ENCODE data around the gene GMIP.
"Not testable (repeated sequence)": the region's sequence is repeated elsewhere in the genome, so short reads cannot be mapped to it uniquely, and the experiment has no call there.

The GMIP gene

GRCh38 chr19:19668230-19669012 is 25.0 kb upstream of the GMIP start, which contains the start of gene ZNF101:
Gene ZNF101 (plus strand): TSS chr19:19668839. CDS start chr19:19668964, 125 bp downstream.
- peak within 1 kb of the TSS; percentile 94 for H3K9ac ChIP-seq (ENCODE audit: low read length)
- no peaks in the 10 kb centered on the region for H3K36me3 ChIP-seq (ENCODE audit: control insufficient read depth, insufficient read depth, low read length)
- peak within 1 kb of the TSS; percentile 80 for H3K4me3 ChIP-seq (ENCODE audit: low read length)
- no peaks in the 10 kb centered on the region for H3K9me3 ChIP-seq (ENCODE audit: control insufficient read depth, low read length)
- peaks cover 10% of the 10 kb centered on the region for H3K4me1 ChIP-seq (ENCODE audit: control insufficient read depth, insufficient read depth, low read length)
- no peaks in the 10 kb centered on the region for H3K27me3 ChIP-seq (ENCODE audit: control insufficient read depth, insufficient read depth, low read length)

DNA sequence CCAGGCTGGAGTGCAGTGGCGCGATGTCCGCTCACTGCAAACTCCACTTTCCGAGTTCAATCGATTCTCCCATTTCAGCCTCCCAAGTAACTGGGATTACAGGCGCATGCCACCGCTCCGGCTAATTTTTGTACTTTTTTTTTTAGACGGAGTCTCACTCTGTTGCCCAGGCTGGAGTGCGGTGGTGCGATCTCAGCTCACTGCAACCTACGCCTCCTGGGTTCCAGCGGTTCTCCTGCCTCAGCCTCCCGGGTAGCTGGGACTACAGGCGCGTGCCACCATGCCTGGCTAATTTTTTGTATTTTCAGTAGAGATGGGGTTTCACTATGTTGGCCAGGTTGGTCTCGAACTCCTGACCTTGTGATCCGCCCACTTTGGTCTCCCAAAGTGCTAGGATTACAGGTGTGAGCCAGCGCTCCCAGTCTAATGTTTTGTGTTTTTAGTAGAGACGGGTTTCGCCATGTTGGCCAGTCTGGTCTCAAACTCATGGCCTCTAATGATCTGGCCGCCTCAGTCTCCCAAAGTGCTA is 22.0 kb upstream of the GMIP start:
- H3K36me3 ChIP-seq (ENCODE audit: control insufficient read depth, insufficient read depth, low read length); H3K9ac ChIP-seq (ENCODE audit: low read length); H3K9me3 ChIP-seq (ENCODE audit: control insufficient read depth, low read length); H3K27me3 ChIP-seq (ENCODE audit: control insufficient read depth, insufficient read depth, low read length); H3K4me3 ChIP-seq (ENCODE audit: low read length): not testable (repeated sequence)
- peaks cover 25% of the 10 kb centered on the region for H3K4me1 ChIP-seq (ENCODE audit: control insufficient read depth, insufficient read depth, low read length)

DNA sequence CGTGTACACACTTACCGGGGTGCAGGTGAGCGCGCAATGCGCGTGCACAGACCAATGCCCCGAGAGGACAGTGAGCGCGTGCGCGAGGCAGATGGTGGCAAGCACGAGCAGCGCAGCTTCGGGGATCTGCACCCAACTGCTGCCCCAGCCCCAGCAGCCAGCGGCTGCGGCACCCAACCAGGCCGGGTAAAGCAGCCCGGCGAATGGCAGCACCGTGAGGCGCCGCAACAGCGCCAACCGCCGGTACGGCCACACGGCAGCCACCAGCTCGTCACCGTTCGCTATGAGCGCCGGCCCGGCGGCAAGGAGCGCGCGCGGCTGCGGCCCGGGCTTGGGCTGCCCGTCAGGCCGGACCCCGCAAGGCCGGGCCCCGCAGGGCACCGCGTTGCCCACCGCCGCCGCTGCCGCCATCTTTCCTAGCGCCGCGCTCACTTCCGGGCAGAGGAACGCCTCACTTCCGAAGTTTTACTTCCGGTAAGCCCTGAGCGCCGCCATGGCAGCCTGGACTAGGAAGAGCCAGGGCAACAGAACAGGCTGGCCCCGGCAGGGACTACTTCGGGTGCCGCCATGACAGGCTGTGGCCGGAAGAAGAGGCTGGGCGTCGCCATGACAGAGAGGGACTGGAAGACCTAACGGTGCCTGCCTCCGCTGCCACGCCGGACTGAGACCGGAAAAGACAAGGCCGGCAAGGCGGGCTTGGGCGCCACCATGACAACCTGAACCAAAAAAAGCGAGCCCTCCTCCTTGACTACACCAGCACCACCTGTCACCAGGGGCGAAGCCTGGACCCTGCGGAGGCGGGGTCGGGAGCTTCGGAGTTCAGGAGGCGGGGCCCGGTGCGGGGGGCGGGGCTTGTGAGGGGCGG is 20.0 kb upstream of the GMIP start, which contains the start of gene ATP13A1:
Gene ATP13A1, minus strand, starts transcription at position 421 of the 865 bp plus-strand sequence. Its CDS starts 10 bp downstream, at position 411.
- Histone ChIP-seq H3K9me3 (ENCODE audit: control insufficient read depth, low read length) (no peaks in the 10 kb centered on the region), H3K36me3 (ENCODE audit: control insufficient read depth, insufficient read depth, low read length) (no peaks in the 10 kb centered on the region), H3K4me3 (ENCODE audit: low read length) (peak within 1 kb of the TSS; percentile 53), H3K9ac (ENCODE audit: low read length) (peak within 1 kb of the TSS; percentile 81), H3K4me1 (ENCODE audit: control insufficient read depth, insufficient read depth, low read length) (peaks cover 19% of the 10 kb centered on the region), H3K27me3 (ENCODE audit: control insufficient read depth, insufficient read depth, low read length) (no peaks in the 10 kb centered on the region)

- no peaks in the 10 kb centered on the region for H3K9me3 ChIP-seq (ENCODE audit: control insufficient read depth, low read length)
- peak overlapping the region; percentile 81 for H3K9ac ChIP-seq (ENCODE audit: low read length)
- H3K36me3 ChIP-seq (ENCODE audit: control insufficient read depth, insufficient read depth, low read length): no peaks in the 10 kb centered on the region
- H3K27me3 ChIP-seq (ENCODE audit: control insufficient read depth, insufficient read depth, low read length): no peaks in the 10 kb centered on the region
- H3K4me3 ChIP-seq (ENCODE audit: low read length): peak overlapping the region; percentile 53
- peaks cover 15% of the 10 kb centered on the region for H3K4me1 ChIP-seq (ENCODE audit: control insufficient read depth, insufficient read depth, low read length)
Measured at GRCh38 chr19:19662871-19663255, 19.4 kb upstream of the GMIP start.

- Histone ChIP-seq H3K36me3 (ENCODE audit: control insufficient read depth, insufficient read depth, low read length) (peaks cover 3% of the 10 kb centered on the region), H3K9me3 (ENCODE audit: control insufficient read depth, low read length) (no peaks in the 10 kb centered on the region), H3K4me3 (ENCODE audit: low read length) (no peak overlapping the region), H3K9ac (ENCODE audit: low read length) (no peak overlapping the region), H3K4me1 (ENCODE audit: control insufficient read depth, insufficient read depth, low read length) (peaks cover 15% of the 10 kb centered on the region), H3K27me3 (ENCODE audit: control insufficient read depth, insufficient read depth, low read length) (no peaks in the 10 kb centered on the region)
Measured at GRCh38 chr19:19662344-19662743, 18.9 kb upstream of the GMIP start.

DNA sequence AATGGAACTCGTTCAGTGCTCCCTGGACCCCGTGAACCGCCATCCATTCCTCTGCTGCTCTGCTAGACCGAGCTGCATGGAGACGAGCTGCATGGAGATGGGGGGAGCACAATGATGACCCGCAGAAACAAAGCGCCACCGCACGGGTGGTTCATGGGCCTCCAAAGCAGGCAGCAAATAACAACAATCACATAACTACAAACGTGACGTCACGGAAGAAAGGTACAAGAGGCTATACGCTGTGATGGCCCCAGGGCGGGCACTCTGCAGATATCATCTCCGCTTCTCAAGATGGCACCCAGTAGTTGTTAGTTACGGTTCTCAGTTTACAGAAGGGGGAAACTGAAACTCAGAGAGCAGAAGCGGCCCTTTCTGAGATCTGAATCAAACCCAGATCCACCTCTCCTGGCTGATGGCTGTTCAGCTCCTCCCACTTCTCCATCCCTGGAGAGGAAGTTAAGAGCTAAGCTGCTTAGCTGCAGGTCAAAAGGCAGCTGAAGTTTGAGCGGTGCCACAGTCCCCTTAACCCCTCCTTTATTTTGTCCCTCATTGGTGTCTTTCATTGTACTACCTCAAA is 18.3 kb upstream of the GMIP start:
- no peaks in the 10 kb centered on the region for H3K27me3 ChIP-seq (ENCODE audit: control insufficient read depth, insufficient read depth, low read length)
- no peak overlapping the region for H3K4me3 ChIP-seq (ENCODE audit: low read length)
- H3K4me1 ChIP-seq (ENCODE audit: control insufficient read depth, insufficient read depth, low read length): peaks cover 15% of the 10 kb centered on the region
- H3K9ac ChIP-seq (ENCODE audit: low read length): no peak overlapping the region
- H3K36me3 ChIP-seq (ENCODE audit: control insufficient read depth, insufficient read depth, low read length): peaks cover 8% of the 10 kb centered on the region
- no peaks in the 10 kb centered on the region for H3K9me3 ChIP-seq (ENCODE audit: control insufficient read depth, low read length)

- H3K27me3 ChIP-seq (ENCODE audit: control insufficient read depth, insufficient read depth, low read length): no peaks in the 10 kb centered on the region
- H3K4me3 ChIP-seq (ENCODE audit: low read length): no peak overlapping the region
- H3K9me3 ChIP-seq (ENCODE audit: control insufficient read depth, low read length): no peaks in the 10 kb centered on the region
- H3K4me1 ChIP-seq (ENCODE audit: control insufficient read depth, insufficient read depth, low read length): peaks cover 15% of the 10 kb centered on the region
- peaks cover 14% of the 10 kb centered on the region for H3K36me3 ChIP-seq (ENCODE audit: control insufficient read depth, insufficient read depth, low read length)
- no peak overlapping the region for H3K9ac ChIP-seq (ENCODE audit: low read length)
Measured at GRCh38 chr19:19661141-19661674, 17.8 kb upstream of the GMIP start.

DNA sequence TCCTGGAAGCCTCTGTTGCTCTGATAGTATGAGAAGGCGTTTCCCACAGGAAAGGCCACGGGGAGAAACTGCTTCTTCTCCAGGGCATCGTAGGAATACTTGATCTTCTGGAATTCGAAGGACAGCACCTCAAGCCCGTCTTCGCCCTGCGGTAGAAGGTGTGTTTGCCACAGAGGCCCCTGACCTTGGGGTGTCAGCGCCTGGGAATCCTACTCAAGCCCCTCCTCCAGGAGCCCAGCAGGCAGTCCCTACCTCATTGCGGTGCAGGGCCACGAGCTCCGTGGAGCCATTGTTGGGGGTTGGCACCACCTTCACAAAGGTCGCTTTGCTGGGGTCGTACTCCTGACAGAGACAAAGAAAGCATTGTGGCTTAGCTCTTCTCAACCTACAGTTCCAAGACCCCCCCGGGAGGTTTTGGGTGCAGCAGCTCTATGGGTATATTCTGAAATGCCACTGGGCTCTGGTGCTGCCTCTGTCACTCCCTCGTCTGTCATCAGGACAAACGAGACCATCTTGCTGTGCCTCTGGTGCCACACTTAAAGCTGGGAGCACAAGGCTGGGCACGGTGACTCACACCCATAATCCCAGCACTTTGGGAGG is 16.3 kb upstream of the GMIP start:
- peaks cover 23% of the 10 kb centered on the region for H3K36me3 ChIP-seq (ENCODE audit: control insufficient read depth, insufficient read depth, low read length)
- H3K4me1 ChIP-seq (ENCODE audit: control insufficient read depth, insufficient read depth, low read length): peaks cover 15% of the 10 kb centered on the region
- H3K4me3 ChIP-seq (ENCODE audit: low read length): no peak overlapping the region
- no peaks in the 10 kb centered on the region for H3K9me3 ChIP-seq (ENCODE audit: control insufficient read depth, low read length)
- no peak overlapping the region for H3K9ac ChIP-seq (ENCODE audit: low read length)
- H3K27me3 ChIP-seq (ENCODE audit: control insufficient read depth, insufficient read depth, low read length): no peaks in the 10 kb centered on the region

DNA sequence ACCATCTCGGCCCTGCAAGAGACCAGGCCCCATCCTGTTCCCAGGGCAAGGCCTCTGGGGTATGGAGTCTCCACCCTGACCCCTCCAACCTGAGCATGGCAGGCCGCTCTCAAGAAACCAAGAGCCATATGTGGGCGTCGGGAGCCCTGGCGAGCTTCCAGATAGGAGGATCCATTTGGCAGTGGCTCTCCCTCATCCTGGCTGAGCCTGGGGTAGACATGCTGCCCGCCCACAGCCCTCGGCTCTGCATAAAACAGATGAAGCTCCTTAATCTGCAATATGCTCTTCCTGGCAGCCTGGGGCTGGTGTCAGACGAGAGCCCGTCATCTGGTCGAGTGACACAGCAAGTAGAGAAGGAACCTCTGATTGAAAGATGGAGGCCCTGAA is 13.9 kb upstream of the GMIP start:
- no peaks in the 10 kb centered on the region for H3K27me3 ChIP-seq (ENCODE audit: control insufficient read depth, insufficient read depth, low read length)
- no peak overlapping the region for H3K9ac ChIP-seq (ENCODE audit: low read length)
- no peaks in the 10 kb centered on the region for H3K9me3 ChIP-seq (ENCODE audit: control insufficient read depth, low read length)
- H3K4me3 ChIP-seq (ENCODE audit: low read length): no peak overlapping the region
- H3K4me1 ChIP-seq (ENCODE audit: control insufficient read depth, insufficient read depth, low read length): peaks cover 9% of the 10 kb centered on the region
- H3K36me3 ChIP-seq (ENCODE audit: control insufficient read depth, insufficient read depth, low read length): peaks cover 36% of the 10 kb centered on the region

GRCh38 chr19:19656451-19657396 is 13.3 kb upstream of the GMIP start:
- no peak overlapping the region for H3K9ac ChIP-seq (ENCODE audit: low read length)
- no peak overlapping the region for H3K4me3 ChIP-seq (ENCODE audit: low read length)
- H3K27me3 ChIP-seq (ENCODE audit: control insufficient read depth, insufficient read depth, low read length): no peaks in the 10 kb centered on the region
- no peaks in the 10 kb centered on the region for H3K9me3 ChIP-seq (ENCODE audit: control insufficient read depth, low read length)
- H3K36me3 ChIP-seq (ENCODE audit: control insufficient read depth, insufficient read depth, low read length): peaks cover 37% of the 10 kb centered on the region
- peaks cover 4% of the 10 kb centered on the region for H3K4me1 ChIP-seq (ENCODE audit: control insufficient read depth, insufficient read depth, low read length)
